ENCODE data around the gene RAB32.

RAB32 gene

DNA sequence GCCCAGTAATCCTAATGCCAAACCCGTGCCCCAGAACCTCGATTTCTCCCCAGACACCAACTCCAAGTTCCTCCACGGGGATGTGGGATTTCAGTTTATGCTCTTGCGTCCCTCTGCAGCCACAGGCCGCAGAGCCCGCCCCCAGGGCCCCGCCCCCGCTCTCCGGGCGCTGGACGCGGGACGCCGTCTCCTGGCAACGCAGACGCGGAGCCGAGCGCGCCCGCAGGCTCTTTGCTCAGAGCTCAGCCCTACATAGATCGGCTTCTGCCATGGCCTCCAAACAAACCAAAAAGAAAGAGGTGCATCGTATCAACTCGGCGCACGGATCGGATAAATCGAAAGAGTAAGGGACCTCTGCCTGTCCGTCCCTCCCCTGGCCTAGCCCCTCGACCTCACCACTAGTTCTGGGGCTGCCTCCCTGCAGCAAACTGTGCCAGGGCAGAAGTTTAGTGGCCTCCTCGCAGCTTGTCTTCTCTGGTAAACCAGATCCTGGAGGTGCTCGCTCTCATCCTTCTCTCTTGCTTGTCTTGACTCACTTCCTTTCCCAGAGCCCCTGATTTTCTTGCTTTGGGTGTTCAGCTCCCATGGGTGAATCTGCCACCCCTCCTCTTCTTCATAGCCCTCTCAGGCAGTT is 55.3 kb downstream of the RAB32 start, which contains the start of gene ADGB:
ADGB (plus strand) TSS at position 201 of the 634 bp plus-strand sequence; CDS start at position 270, 69 bp downstream.
- H3K9me3 Mint-ChIP-seq, result no peaks in the 10 kb centered on the region
- H3K36me3 Mint-ChIP-seq (ENCODE audit: low read depth), result no peaks in the 10 kb centered on the region
- peaks cover 15% of the 10 kb centered on the region for H3K4me1 Mint-ChIP-seq
- H3K4me3 Mint-ChIP-seq, result peak within 1 kb of the TSS; percentile 81
- no peak within 1 kb of the TSS for H3K27ac Mint-ChIP-seq
- peak; percentile 90 for DNase-seq
- TF ChIP-seq, protein P1, sequence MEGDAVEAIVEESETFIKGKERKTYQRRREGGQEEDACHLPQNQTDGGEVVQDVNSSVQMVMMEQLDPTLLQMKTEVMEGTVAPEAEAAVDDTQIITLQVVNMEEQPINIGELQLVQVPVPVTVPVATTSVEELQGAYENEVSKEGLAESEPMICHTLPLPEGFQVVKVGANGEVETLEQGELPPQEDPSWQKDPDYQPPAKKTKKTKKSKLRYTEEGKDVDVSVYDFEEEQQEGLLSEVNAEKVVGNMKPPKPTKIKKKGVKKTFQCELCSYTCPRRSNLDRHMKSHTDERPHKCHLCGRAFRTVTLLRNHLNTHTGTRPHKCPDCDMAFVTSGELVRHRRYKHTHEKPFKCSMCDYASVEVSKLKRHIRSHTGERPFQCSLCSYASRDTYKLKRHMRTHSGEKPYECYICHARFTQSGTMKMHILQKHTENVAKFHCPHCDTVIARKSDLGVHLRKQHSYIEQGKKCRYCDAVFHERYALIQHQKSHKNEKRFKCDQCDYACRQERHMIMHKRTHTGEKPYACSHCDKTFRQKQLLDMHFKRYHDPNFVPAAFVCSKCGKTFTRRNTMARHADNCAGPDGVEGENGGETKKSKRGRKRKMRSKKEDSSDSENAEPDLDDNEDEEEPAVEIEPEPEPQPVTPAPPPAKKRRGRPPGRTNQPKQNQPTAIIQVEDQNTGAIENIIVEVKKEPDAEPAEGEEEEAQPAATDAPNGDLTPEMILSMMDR (IDR thresholded peaks at IDR 0.05), result no peak
- peaks cover 12% of the 10 kb centered on the region for H3K27me3 Mint-ChIP-seq (ENCODE audit: low read depth, poor library complexity)

DNA sequence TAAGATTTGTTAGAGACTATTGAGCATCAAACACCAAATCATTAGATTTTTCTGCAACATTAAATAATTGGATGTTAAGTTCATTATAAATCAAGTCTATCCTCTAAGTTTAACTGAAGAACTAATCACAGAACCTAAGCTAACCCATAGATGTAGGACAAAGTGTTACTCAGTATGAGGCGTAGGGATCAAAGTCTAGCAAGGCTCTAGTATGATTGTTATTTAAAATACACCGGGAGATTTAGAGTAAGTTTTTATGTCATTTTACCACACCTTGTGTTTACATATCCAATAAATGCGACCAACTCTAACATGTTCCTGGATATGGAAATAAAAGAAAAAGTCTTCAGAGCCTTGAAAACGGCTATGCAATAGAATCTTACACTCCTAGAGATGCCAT is 57.7 kb downstream of the RAB32 start:
- Mint-ChIP-seq H3K27me3 (ENCODE audit: low read depth, poor library complexity) (peaks cover 2% of the 10 kb centered on the region), H3K36me3 (ENCODE audit: low read depth) (no peaks in the 10 kb centered on the region), H3K27ac (no peak overlapping the region), H3K4me3 (no peak overlapping the region), H3K4me1 (peaks cover 15% of the 10 kb centered on the region), H3K9me3 (no peaks in the 10 kb centered on the region)
- TF ChIP-seq, protein P1 (IDR thresholded peaks at IDR 0.05), result no peak
- DNase-seq, result no peak

DNA sequence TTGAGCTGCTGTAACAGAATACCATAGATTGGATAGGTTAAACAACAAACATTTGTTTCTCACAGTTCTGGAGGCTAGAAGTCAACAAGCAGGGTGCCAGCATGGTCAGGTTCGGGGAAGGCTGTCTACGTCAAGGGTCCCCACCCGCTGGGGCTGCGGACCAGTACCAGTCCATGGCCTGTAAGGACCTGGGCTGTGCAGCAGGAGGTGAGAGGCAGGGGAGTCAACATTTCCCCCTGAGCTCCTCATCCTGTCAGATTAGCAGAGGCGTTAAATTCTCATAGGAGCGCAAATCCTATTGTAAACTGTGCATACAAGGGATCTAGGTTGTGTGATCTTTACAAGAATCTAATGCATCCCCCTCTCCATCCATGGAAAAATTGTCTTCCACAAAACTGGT is 58.9 kb downstream of the RAB32 start:
- Mint-ChIP-seq H3K27me3 (ENCODE audit: low read depth, poor library complexity) (peaks cover 2% of the 10 kb centered on the region), H3K4me3 (no peak overlapping the region), H3K27ac (no peak overlapping the region), H3K9me3 (no peaks in the 10 kb centered on the region), H3K4me1 (peaks cover 15% of the 10 kb centered on the region), H3K36me3 (ENCODE audit: low read depth) (no peaks in the 10 kb centered on the region)
- DNase-seq, result no peak
- TF ChIP-seq, protein P1 (IDR thresholded peaks at IDR 0.05), result no peak
